OCI-LY1 (cell line): ENCODE measurements around the gene LARP1.
A peak's percentile ranks its signal among the peaks of the same experiment; 100 is the strongest.

Experiments
- H2AFZ ChIP-seq: fragments of 200-600 bp; sonication (generic), shearing (Covaris generic); 2 replicates; pipeline ENCODE4 v1.6.0; 2014; ENCODE audit warnings: antibody characterized with exemption, mild to moderate bottlenecking, low read length
- H3F3A ChIP-seq: fragments of 200-600 bp; sonication (generic), shearing (Covaris generic); 2 replicates; pipeline ENCODE4 v1.6.0; 2014; ENCODE audit warnings: mild to moderate bottlenecking, antibody characterized with exemption, low read length, moderate library complexity; ENCODE audit not compliant: insufficient read depth
- H3K27ac ChIP-seq: fragments of 200-600 bp; sonication (generic); 2 replicates; pipeline ENCODE4 v1.5.1; 2014; ENCODE audit warnings: low read length, mixed run types, mild to moderate bottlenecking, low read depth; ENCODE audit not compliant: poor library complexity, severe bottlenecking
- H3K27me3 ChIP-seq: fragments of 200-600 bp; sonication (generic); 2 replicates; pipeline ENCODE4 v1.6.0; 2014; ENCODE audit warnings: antibody characterized with exemption, mild to moderate bottlenecking, low read length, moderate library complexity; ENCODE audit not compliant: insufficient read depth
- H3K36me3 ChIP-seq: fragments of 200-600 bp; sonication (generic); 2 replicates; pipeline ENCODE4 v1.6.1; 2014; ENCODE audit warnings: mild to moderate bottlenecking, antibody characterized with exemption, low read length, moderate library complexity, mixed read lengths; ENCODE audit not compliant: insufficient read depth
- H3K4me1 ChIP-seq: fragments of 200-600 bp; sonication (generic); 2 replicates; pipeline ENCODE4 v1.5.1; 2014; ENCODE audit warnings: mild to moderate bottlenecking, low read length, moderate library complexity; ENCODE audit not compliant: insufficient read depth, severe bottlenecking
- H3K4me2 ChIP-seq: fragments of 200-600 bp; sonication (generic), shearing (Covaris generic); 2 replicates; pipeline ENCODE4 v1.6.1; 2014; ENCODE audit warnings: low read length
- H3K4me3 ChIP-seq: fragments of 200-600 bp; sonication (generic); 2 replicates; pipeline ENCODE4 v1.5.1; 2014; ENCODE audit warnings: low read length, low read depth, mild to moderate bottlenecking, mixed read lengths; ENCODE audit not compliant: poor library complexity, severe bottlenecking
- H3K79me2 ChIP-seq: fragments of 200-600 bp; shearing (Covaris generic); 2 replicates; pipeline ENCODE4 v1.6.1; 2016; ENCODE audit warnings: mixed run types, low read length, mixed read lengths; ENCODE audit not compliant: insufficient read depth
- H3K9ac ChIP-seq: fragments of 200-600 bp; sonication (generic), shearing (Covaris generic); 2 replicates; pipeline ENCODE4 v1.6.1; 2014; ENCODE audit warnings: mild to moderate bottlenecking, low read length, mixed read lengths
- H3K9me2 ChIP-seq: fragments of 200-600 bp; sonication (generic), shearing (Covaris generic); 2 replicates; pipeline ENCODE4 v1.6.1; 2014; ENCODE audit warnings: low read depth, mild to moderate bottlenecking, low read length, mixed read lengths
- H3K9me3 ChIP-seq: fragments of 200-600 bp; shearing (Covaris generic); 2 replicates; pipeline ENCODE4 v1.6.1; 2014; ENCODE audit warnings: low read length, mixed read lengths
- H4K20me1 ChIP-seq: fragments of 200-600 bp; sonication (generic), shearing (Covaris generic); 2 replicates; pipeline ENCODE4 v1.6.0; 2016; ENCODE audit warnings: mild to moderate bottlenecking, low read length; ENCODE audit not compliant: insufficient read depth
- EZH2 ChIP-seq: fragments of 200-600 bp; sonication (generic), shearing (Covaris generic); IDR thresholded peaks from 2 replicates; pipeline ENCODE4 v1.8.0; 2017; ENCODE audit warnings: borderline replicate concordance, mixed run types, mild to moderate bottlenecking, antibody characterized with exemption, low read length, moderate library complexity, mixed read lengths
- TF ChIP-seq, protein P1 (sequence below): fragments of 200-600 bp; sonication (generic), shearing (Covaris generic); IDR thresholded peaks from 2 replicates; pipeline ENCODE4 v1.5.1; 2017; ENCODE audit warnings: mild to moderate bottlenecking, antibody characterized with exemption, low read length, moderate library complexity, mixed read lengths

Gene LARP1

DNA sequence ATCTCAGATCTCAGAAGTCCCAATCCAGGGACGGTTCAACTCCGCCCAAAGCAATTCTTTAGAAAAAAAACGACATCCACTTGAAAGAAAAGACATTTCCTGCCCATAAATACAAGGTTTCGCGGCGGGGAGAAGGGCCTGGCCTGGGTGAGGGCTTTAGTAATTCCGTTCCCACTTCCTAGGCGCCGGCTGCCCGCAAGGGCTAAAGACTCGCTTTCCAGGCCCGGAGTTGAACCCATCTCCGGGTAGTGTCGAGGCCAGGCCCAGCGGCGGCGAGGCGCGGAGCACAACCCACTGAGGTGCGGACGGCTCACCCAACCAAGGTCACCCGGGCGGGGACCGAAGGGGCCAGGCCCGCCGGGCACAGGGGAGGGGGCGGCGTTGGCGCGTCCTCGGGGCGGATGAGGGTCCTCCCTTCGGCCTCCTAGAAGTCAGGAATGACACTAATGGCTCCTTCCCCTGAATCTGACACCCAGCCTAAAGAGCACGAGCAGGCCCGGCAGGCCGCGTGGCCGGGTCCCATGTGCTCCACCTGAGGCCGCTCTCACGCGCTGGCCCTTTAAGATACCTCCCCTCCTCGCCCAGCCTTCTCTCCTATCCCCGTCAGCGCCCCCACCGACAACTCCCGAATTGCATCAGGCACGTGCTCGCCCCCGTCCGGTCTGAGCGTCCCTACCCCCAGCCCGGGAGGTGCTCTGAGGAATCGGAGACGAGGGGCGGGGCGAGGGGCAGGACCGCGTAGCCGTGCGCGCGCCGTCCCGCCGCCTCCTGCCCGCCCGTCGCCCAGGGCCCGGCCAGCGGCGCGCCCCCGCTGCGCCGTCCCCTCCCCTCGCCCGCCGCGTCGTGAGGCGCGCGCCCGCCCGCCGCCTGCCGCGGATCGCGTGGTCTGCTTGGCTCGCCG is 467 bp upstream of the LARP1 start:
- Histone ChIP-seq H3K27me3 (no peaks in the 10 kb centered on the region), H2AFZ (0 out of 2 replicates have a peak overlapping the region, but pooled peaks have one; percentile 11), H3K9me2 (no peaks in the 10 kb centered on the region), H3K9me3 (no peaks in the 10 kb centered on the region), H3K9ac (peak overlapping the region; percentile 100), H3K4me2 (peak overlapping the region; percentile 87), H3K79me2 (peaks cover 46% of the 10 kb centered on the region), H3K27ac (peak overlapping the region; percentile 69), H3K36me3 (peaks cover 8% of the 10 kb centered on the region), H3K4me1 (peaks cover 39% of the 10 kb centered on the region), H3F3A (no peaks in the 10 kb centered on the region), H4K20me1 (no peaks in the 10 kb centered on the region), H3K4me3 (peak overlapping the region; percentile 99)
- TF ChIP-seq, protein P1, sequence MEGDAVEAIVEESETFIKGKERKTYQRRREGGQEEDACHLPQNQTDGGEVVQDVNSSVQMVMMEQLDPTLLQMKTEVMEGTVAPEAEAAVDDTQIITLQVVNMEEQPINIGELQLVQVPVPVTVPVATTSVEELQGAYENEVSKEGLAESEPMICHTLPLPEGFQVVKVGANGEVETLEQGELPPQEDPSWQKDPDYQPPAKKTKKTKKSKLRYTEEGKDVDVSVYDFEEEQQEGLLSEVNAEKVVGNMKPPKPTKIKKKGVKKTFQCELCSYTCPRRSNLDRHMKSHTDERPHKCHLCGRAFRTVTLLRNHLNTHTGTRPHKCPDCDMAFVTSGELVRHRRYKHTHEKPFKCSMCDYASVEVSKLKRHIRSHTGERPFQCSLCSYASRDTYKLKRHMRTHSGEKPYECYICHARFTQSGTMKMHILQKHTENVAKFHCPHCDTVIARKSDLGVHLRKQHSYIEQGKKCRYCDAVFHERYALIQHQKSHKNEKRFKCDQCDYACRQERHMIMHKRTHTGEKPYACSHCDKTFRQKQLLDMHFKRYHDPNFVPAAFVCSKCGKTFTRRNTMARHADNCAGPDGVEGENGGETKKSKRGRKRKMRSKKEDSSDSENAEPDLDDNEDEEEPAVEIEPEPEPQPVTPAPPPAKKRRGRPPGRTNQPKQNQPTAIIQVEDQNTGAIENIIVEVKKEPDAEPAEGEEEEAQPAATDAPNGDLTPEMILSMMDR: peak; percentile 47
- TF ChIP-seq EZH2: no peak

DNA sequence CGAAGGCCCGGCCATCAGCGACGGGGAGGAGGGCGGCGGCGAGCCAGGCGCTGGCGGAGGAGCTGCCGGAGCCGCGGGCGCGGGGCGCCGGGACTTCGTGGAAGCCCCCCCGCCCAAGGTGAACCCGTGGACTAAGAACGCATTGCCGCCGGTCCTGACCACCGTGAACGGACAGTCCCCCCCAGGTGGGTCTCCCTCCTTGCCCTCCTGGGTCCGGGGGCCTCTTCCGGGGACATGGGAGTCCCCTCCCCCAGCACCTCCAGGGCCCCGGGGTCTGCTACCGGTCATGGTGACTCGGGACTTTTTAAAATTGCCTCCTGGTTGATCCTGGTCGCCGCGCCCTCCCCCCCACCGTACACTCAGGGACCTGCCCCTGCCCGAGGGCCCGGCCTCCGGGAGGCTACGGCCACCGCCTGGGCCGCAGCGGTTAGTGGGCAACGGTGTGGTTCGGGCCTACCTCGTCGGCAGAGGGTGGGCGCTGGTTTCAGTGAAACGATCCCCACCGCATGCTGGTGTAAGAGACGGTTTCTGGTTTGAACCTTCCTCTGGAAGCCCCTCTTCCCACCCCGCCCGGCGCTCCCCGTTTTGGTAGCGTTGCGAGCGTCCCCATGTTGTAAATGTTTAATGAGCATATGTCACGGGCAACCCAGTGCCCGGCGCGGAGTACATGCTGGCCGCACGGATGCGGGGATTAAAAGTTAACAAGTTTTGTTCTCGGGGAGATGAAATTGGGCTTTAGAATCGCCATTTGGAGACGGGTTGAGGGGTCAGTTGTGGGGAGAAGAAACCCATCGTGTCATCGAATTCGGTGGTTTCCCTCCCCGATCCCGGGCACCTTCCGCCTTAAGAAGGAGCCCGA is 1.1 kb downstream of the LARP1 start:
- Histone ChIP-seq H3K9me3 (no peaks in the 10 kb centered on the region), H3K9me2 (no peaks in the 10 kb centered on the region), H2AFZ (no peak overlapping the region)

More for the DNA sequence above, 1.1 kb downstream of the LARP1 start:
- H3K36me3 ChIP-seq: peaks cover 8% of the 10 kb centered on the region
- no peaks in the 10 kb centered on the region for H3F3A ChIP-seq
- peak overlapping the region; percentile 99 for H3K4me3 ChIP-seq
- H3K27ac ChIP-seq: peak overlapping the region; percentile 84
- H3K4me1 ChIP-seq: peaks cover 54% of the 10 kb centered on the region
- no peaks in the 10 kb centered on the region for H4K20me1 ChIP-seq
- peak overlapping the region; percentile 76 for H3K4me2 ChIP-seq
- peak overlapping the region; percentile 100 for H3K9ac ChIP-seq
- H3K27me3 ChIP-seq: no peaks in the 10 kb centered on the region
- TF ChIP-seq EZH2: no peak
- TF ChIP-seq, protein P1: no peak
- H3K79me2 ChIP-seq: peaks cover 62% of the 10 kb centered on the region
